IPS-18c (cell line): ENCODE measurements around the gene CDR2.
"Not testable (repeated sequence)": the region's sequence is repeated elsewhere in the genome, so short reads cannot be mapped to it uniquely, and the experiment has no call there.

Experiments used
- H3K4me3 ChIP-seq: 2 replicates; pipeline ENCODE4 v1.7.0; 2013; ENCODE audit warnings: low read depth, mild to moderate bottlenecking, low read length, moderate library complexity; ENCODE audit not compliant: insufficient read depth
- H3K9me3 ChIP-seq: one replicate; pipeline ENCODE4 v1.6.1; 2013; ENCODE audit warnings: mild to moderate bottlenecking, low read length, moderate library complexity; ENCODE audit not compliant: control insufficient read depth, insufficient read depth

Gene CDR2

GRCh38 chr16:22302776-22303363, 71.5 kb downstream of the CDR2 start:
- Histone ChIP-seq H3K9me3 (no peaks in the 10 kb centered on the region), H3K4me3 (no peak overlapping the region)

- not testable (repeated sequence) for H3K4me3 ChIP-seq, H3K9me3 ChIP-seq
Observed at GRCh38 chr16:22301423-22301822, 73.0 kb downstream of the CDR2 start.

GRCh38 chr16:22300427-22301071, 73.9 kb downstream of the CDR2 start:
- Histone ChIP-seq H3K4me3 (no peak overlapping the region), H3K9me3 (no peaks in the 10 kb centered on the region)

- H3K4me3 ChIP-seq: no peak overlapping the region
- H3K9me3 ChIP-seq: no peaks in the 10 kb centered on the region
Observed at GRCh38 chr16:22299036-22299435, 75.4 kb downstream of the CDR2 start.

- no peaks in the 10 kb centered on the region for H3K9me3 ChIP-seq
- H3K4me3 ChIP-seq: peak overlapping the region; percentile 93
Observed at GRCh38 chr16:22297871-22298733, 76.3 kb downstream of the CDR2 start.

GRCh38 chr16:22297114-22297870, 77.1 kb downstream of the CDR2 start, which contains the start of gene POLR3E:
Gene POLR3E, plus strand, starts transcription at chr16:22297409. Its CDS starts 5,560 bp downstream, at chr16:22302969.
- Histone ChIP-seq H3K9me3 (no peaks in the 10 kb centered on the region), H3K4me3 (peak within 1 kb of the TSS; percentile 93)

GRCh38 chr16:22296225-22297113, 78.0 kb downstream of the CDR2 start:
- H3K4me3 ChIP-seq: peak overlapping the region; percentile 56; the same call in 1 of the 2 replicates
- no peaks in the 10 kb centered on the region for H3K9me3 ChIP-seq
